Measurements from ENCODE around the gene APOL4. TPM values are rescaled to one million over a fixed set of nuclear protein-coding genes. Genes with fewer than 3 reads are reported as not detected.
"Not testable (repeated sequence)": the region's sequence is repeated elsewhere in the genome, so short reads cannot be mapped to it uniquely, and the experiment has no call there.

Gene APOL4
- total and polyA plus RNA-seq, 2 of the 4 experiments (the other 2 are of a cell fraction): 0.07 TPM; not detected in 1

DNA sequence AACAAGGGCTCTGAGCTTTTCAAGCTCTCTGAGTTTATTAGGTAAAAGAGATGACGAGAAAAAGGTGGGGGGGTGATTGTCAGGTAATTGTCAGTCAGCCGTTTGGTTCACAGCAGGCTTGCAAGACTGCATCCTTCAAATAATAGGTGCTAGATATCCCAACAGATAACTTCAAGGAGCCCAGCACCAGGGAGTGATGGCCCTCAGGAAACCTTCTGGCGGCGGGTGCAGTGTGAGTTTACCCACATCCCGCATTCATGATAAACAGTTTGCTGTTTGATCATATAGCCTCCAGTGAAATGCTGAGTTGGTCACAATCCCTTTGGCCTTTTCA is 39.8 kb downstream of the APOL4 start:
- H3K4me1 ChIP-seq (ENCODE audit: control insufficient read depth, insufficient read depth, low read length); intact Hi-C loops (cut with micrococcal nuclease); H3K79me1 ChIP-seq (ENCODE audit: low read depth in 1 of 2, low read length in 2 of 2); H2AFZ ChIP-seq (replicated peaks; ENCODE audit: low read length, poor library complexity); H3K56ac ChIP-seq (ENCODE audit: extremely low read depth, insufficient read depth, low read length); H4K20me1 ChIP-seq (ENCODE audit: insufficient read depth, low read length); H2BK15ac ChIP-seq (ENCODE audit: low read depth, low read length); H3K9ac ChIP-seq (ENCODE audit: low read depth, low read length); H3K18ac ChIP-seq (ENCODE audit: low read depth, low read length); H3K14ac ChIP-seq (replicated peaks; ENCODE audit: low read depth, low read length); H4K8ac ChIP-seq (ENCODE audit: low read depth in 2 of 2, low read length in 2 of 2); POLR2A ChIA-PET (ENCODE audit: unreplicated experiment); dilution Hi-C loops (cut with HindIII; ENCODE audit: low sequenced_read_pairs, unreplicated experiment); H4K5ac ChIP-seq (ENCODE audit: low read depth, low read length); H2AK5ac ChIP-seq (ENCODE audit: low read depth, low read length); H2BK5ac ChIP-seq (ENCODE audit: low read depth, low read length, poor library complexity, severe bottlenecking); H3K9me1 ChIP-seq (ENCODE audit: insufficient read depth, low read length); ATAC-seq (ENCODE audit: low read depth); H3K4ac ChIP-seq (ENCODE audit: low read depth, low read length); in situ Hi-C loops (cut with MboI; ENCODE audit: low sequenced_read_pairs); DNase-seq; H3K36me3 ChIP-seq (ENCODE audit: control insufficient read depth, insufficient read depth, low read length); H3K4me3 ChIP-seq (ENCODE audit: insufficient read depth, low read depth, low read length); H2BK120ac ChIP-seq (ENCODE audit: low read depth, low read length); H3K27ac ChIP-seq (ENCODE audit: insufficient read depth, low read length); BruUV-seq (replicated peaks); H3K9me3 ChIP-seq (ENCODE audit: control insufficient read depth, insufficient read depth, low read length); H2AK9ac ChIP-seq (replicated peaks; ENCODE audit: low read depth, low read length, poor library complexity); H2BK20ac ChIP-seq (ENCODE audit: low read depth, low read length); H4K91ac ChIP-seq (ENCODE audit: insufficient read depth, low read depth, low read length); H3K23ac ChIP-seq (ENCODE audit: low read depth, low read length); H3K4me2 ChIP-seq (ENCODE audit: low read depth, low read length): not testable (repeated sequence)
- WGBS, 2 experiments (ENCODE audit: extremely low coverage in 2 of 2, insufficient read length in 1 of 2): no CpG with 5 or more reads among the region's 5 CpGs
- CTCF ChIA-PET: interaction anchor here (2.5 kb wide), 1 partner anchor 18 kb away, joined by 9 read pairs; no protein-coding TSS in a partner anchor
- H3K27me3 ChIP-seq (ENCODE audit: control insufficient read depth, insufficient read depth, low read length): peaks cover 32% of the 10 kb centered on the region
